NCI-H1092 treated with DMSO at 0.1 percent for 48 hours (cell line): ENCODE results near the gene NT5C3B.

Experiments used
- DNase-seq: peaks from one replicate; lab custom pipeline; 2025; lab: John Stamatoyannopoulos, UW

Gene NT5C3B

GRCh38 chr17:41784207-41784744 is 51.8 kb downstream of the NT5C3B start:
- no peak for DNase-seq

DNA sequence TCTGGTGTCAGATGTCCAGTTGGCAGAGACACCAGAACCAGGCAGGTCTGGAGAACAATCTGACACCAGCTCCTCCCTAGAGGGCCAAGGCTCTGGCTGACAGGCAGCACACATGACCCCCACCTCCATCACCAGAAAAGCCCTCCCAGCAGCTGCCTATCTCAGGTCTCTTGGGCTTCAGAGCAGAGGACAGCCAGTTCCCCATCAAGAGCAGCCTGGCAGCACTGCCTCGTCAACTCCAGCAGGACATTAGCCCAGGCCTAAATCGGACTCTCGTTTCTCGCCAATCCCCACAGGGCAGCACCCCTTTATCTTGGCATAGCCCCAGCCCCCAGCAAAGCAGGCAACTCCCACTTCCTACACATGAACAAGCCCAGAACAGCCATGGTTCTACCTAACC is 53.9 kb downstream of the NT5C3B start:
- no peak for DNase-seq

- DNase-seq, result no peak
These were observed 54.5 kb downstream of the NT5C3B start for GRCh38 chr17:41781404-41782110.

GRCh38 chr17:41779954-41780353 is 56.1 kb downstream of the NT5C3B start:
- no peak for DNase-seq

GRCh38 chr17:41777574-41778188 is 58.4 kb downstream of the NT5C3B start:
- peak; percentile 95 for DNase-seq

DNA sequence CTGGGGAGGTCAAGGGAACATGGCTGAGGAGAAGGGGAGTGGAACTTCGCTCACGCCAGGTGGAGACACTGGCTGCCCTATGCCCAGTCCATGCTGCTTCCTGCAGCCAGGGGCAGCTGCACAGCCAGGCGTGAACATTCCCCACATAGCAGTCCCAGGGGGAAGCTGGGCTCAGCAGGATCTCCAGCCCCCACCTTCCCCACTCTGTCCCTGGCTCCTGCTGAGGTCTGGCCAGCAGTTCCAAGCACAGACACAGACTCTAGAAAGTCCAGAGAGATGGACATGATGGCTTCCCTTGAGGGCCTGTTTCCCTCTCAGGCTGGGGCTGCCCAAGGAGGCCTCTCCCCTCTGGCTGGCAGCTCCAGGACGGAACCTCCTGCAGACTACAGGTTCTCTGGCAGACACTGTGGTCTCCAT is 58.9 kb downstream of the NT5C3B start:
- peak; percentile 90 for DNase-seq

DNA sequence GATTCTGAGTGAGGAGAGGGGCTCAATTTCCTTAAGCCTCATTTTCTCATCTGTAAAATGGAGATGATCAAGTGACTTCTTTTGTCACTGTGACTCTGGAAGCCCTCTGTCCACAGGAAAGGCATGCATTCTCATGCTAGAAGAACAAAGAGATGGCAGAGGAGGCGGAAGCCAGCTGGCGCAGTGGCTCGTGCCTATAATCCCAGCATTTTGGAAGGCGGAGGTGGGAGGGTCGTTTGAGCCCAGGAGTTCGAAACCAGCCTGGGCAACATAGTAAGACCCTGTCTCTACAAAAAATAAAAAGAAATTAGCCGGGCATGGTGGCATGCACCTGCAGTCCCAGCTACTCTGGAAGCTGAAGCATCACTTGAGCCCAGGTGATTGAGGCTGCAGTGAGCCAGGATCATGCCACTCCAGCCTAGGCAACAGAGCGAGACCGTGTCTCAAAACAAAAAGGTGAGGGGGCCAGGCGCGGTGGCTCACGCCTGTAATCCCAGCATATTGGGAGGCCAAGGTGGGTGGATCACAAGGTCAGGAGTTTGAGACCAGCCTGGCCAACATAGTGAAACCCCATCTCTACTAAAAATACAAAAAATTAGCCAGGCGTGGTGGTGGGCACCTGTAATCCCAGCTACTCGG is 59.7 kb downstream of the NT5C3B start:
- DNase-seq, result peak; percentile 5

DNA sequence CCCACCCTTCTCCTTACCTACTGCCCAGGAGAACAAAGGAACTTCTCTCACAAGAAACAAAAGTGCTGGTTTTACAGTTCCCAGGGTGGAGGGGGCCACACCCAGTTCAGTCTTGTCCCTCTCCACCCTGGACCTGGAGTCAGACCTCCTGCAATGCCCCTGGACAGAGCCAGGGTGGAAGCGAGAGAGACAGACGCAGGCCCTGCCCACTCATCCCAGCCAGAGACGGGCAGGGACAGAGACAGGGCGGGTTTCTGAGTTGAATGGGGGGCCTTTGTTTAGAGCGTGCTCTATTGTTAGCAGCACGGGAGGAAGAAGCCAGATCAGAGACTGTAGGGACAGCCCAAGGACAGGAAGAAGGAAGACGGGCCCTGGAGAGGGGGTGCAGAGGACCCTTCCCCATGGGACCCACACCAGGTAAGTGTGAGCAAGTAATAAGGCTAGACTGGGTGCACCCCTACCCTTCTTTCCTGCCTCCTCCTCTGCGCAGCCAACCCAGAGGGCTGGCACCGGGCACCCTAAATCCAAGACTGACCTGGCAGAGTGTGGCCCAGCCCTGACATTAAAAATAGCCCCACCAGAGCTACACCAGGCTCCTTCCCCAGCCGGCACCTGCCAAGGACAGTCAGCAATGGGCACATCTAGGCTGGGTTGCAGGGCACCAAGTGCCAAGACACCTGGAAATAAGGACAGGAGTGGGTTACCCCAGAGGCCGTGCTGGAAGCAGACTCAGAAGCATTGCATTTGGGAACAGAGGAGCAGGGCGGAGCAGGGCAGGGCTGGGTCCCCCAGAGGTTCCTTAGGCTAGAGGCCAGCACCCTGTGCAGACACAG is 60.4 kb downstream of the NT5C3B start:
- no peak for DNase-seq
